ENCODE data around the gene SLC22A3.
"Not testable (repeated sequence)": the region's sequence is repeated elsewhere in the genome, so short reads cannot be mapped to it uniquely, and the experiment has no call there.

The SLC22A3 gene

GRCh38 chr6:160348223-160349019, at the start of gene SLC22A3:
SLC22A3 (plus strand) TSS chr6:160348378; CDS start chr6:160348420, 42 bp downstream.
- no peak for DNase-seq

- no peak for DNase-seq
These were observed 48.6 kb upstream of the SLC22A3 start for GRCh38 chr6:160299559-160299958.

- no peak for DNase-seq
These were observed 48.0 kb upstream of the SLC22A3 start for GRCh38 chr6:160300076-160300695.

- no peak for DNase-seq
These were observed 46.8 kb upstream of the SLC22A3 start for GRCh38 chr6:160301339-160301738.

- not testable (repeated sequence) for DNase-seq
These were observed 45.6 kb upstream of the SLC22A3 start for GRCh38 chr6:160302431-160303082.

- no peak for DNase-seq
These were observed 44.4 kb upstream of the SLC22A3 start for GRCh38 chr6:160303806-160304205.

GRCh38 chr6:160305926-160306713, 42.1 kb upstream of the SLC22A3 start:
- no peak for DNase-seq

GRCh38 chr6:160309718-160310117, 38.5 kb upstream of the SLC22A3 start:
- DNase-seq: no peak

GRCh38 chr6:160312900-160313299, 35.3 kb upstream of the SLC22A3 start:
- DNase-seq: no peak

- no peak for DNase-seq
These were observed 32.9 kb upstream of the SLC22A3 start for GRCh38 chr6:160315310-160315709.

GRCh38 chr6:160316261-160316660, 31.9 kb upstream of the SLC22A3 start:
- DNase-seq: no peak

GRCh38 chr6:160319246-160319645, 28.9 kb upstream of the SLC22A3 start:
- no peak for DNase-seq

- no peak for DNase-seq
These were observed 26.3 kb upstream of the SLC22A3 start for GRCh38 chr6:160321729-160322505.

GRCh38 chr6:160327981-160328380, 20.2 kb upstream of the SLC22A3 start:
- no peak for DNase-seq

- no peak for DNase-seq
These were observed 19.7 kb upstream of the SLC22A3 start for GRCh38 chr6:160328447-160328846.

GRCh38 chr6:160329188-160329587, 19.0 kb upstream of the SLC22A3 start:
- no peak for DNase-seq

- no peak for DNase-seq
These were observed 17.6 kb upstream of the SLC22A3 start for GRCh38 chr6:160330619-160331018.

- no peak for DNase-seq
These were observed 17.0 kb upstream of the SLC22A3 start for GRCh38 chr6:160331204-160331603.

GRCh38 chr6:160331753-160332152, 16.4 kb upstream of the SLC22A3 start:
- DNase-seq: no peak

GRCh38 chr6:160333101-160333500, 15.1 kb upstream of the SLC22A3 start:
- DNase-seq: no peak

GRCh38 chr6:160333841-160334240, 14.3 kb upstream of the SLC22A3 start:
- no peak for DNase-seq

- DNase-seq: no peak
These were observed 12.0 kb upstream of the SLC22A3 start for GRCh38 chr6:160336200-160336599.
